HepG2 (cell line): ENCODE results near the gene SLC35B2. TPM values are rescaled to one million over a fixed set of nuclear protein-coding genes. Genes with fewer than 3 reads are reported as not detected.

ENCODE experiments used
- ATRX ChIP-seq: sonication (generic); formaldehyde crosslinking; IDR thresholded peaks from 2 replicates; pipeline ENCODE4 v1.4.0; 2020; ENCODE audit warnings: missing genetic modification reagents, borderline replicate concordance
- BRF2 ChIP-seq: sonication (generic); formaldehyde crosslinking; IDR thresholded peaks from 2 replicates; pipeline ENCODE4 v1.8.1; 2022; ENCODE audit warnings: mild to moderate bottlenecking, missing genetic modification reagents
- CBX5 ChIP-seq: sonication (generic); formaldehyde crosslinking; IDR thresholded peaks from 2 replicates; pipeline ENCODE4 v1.4.0; 2020; ENCODE audit warnings: missing genetic modification reagents, borderline replicate concordance
- DZIP1 ChIP-seq: sonication (generic); formaldehyde crosslinking; IDR thresholded peaks from 2 replicates; pipeline ENCODE4 v1.5.0; 2020; ENCODE audit warnings: mild to moderate bottlenecking, missing genetic modification reagents
- FOXM1 ChIP-seq: sonication (generic); formaldehyde crosslinking; IDR thresholded peaks from 2 replicates; pipeline ENCODE4 v1.5.0; 2020; ENCODE audit warnings: missing genetic modification reagents
- HINFP ChIP-seq: sonication (generic); formaldehyde crosslinking; IDR thresholded peaks from 2 replicates; pipeline ENCODE4 v1.4.0; 2020; ENCODE audit warnings: low read depth, mild to moderate bottlenecking, missing genetic modification reagents
- HOXA3 ChIP-seq: sonication (generic); formaldehyde crosslinking; IDR thresholded peaks from 2 replicates; pipeline ENCODE4 v1.5.0; 2020; ENCODE audit warnings: missing genetic modification reagents
- HOXA7 ChIP-seq: sonication (generic); formaldehyde crosslinking; IDR thresholded peaks from 2 replicates; pipeline ENCODE4 v1.8.1; 2022; ENCODE audit warnings: mild to moderate bottlenecking, missing genetic modification reagents, moderate library complexity
- NFAT5 ChIP-seq: sonication (generic); formaldehyde crosslinking; IDR thresholded peaks from 2 replicates; pipeline ENCODE4 v1.4.0; 2020; ENCODE audit warnings: missing genetic modification reagents
- NFKBIZ ChIP-seq: IDR thresholded peaks from 2 replicates; pipeline ENCODE4 v1.6.1; 2018; ENCODE audit warnings: missing genetic modification reagents, missing compliant biosample characterization
- POGZ ChIP-seq: sonication (generic); formaldehyde crosslinking; IDR thresholded peaks from 2 replicates; pipeline ENCODE4 v1.4.0; 2020; ENCODE audit warnings: mild to moderate bottlenecking, missing genetic modification reagents
- RELA ChIP-seq: sonication (generic); formaldehyde crosslinking; IDR thresholded peaks from 2 replicates; pipeline ENCODE4 v1.4.0; 2020; ENCODE audit warnings: missing genetic modification reagents
- TMF1 ChIP-seq: sonication (generic); formaldehyde crosslinking; IDR thresholded peaks from 2 replicates; pipeline ENCODE4 v1.8.1; 2022; ENCODE audit warnings: low read depth, missing genetic modification reagents
- ZNF101 ChIP-seq: sonication (generic); formaldehyde crosslinking; IDR thresholded peaks from 2 replicates; pipeline ENCODE4 v1.4.0; 2020; ENCODE audit warnings: mild to moderate bottlenecking, low read depth, missing genetic modification reagents, borderline replicate concordance
- ZNF180 ChIP-seq: sonication (generic); formaldehyde crosslinking; IDR thresholded peaks from 2 replicates; pipeline ENCODE4 v1.4.0; 2020; ENCODE audit warnings: low read depth, missing genetic modification reagents, borderline replicate concordance
- ZNF251 ChIP-seq: sonication (generic); formaldehyde crosslinking; IDR thresholded peaks from 2 replicates; pipeline ENCODE4 v1.9.0; 2021; ENCODE audit warnings: mild to moderate bottlenecking, missing genetic modification reagents
- ZNF326 ChIP-seq: sonication (generic); formaldehyde crosslinking; IDR thresholded peaks from 2 replicates; pipeline ENCODE4 v1.4.0; 2020; ENCODE audit warnings: missing genetic modification reagents, borderline replicate concordance
- ZNF598 ChIP-seq: sonication (generic); formaldehyde crosslinking; IDR thresholded peaks from 2 replicates; pipeline ENCODE4 v1.5.1; 2020; ENCODE audit warnings: mild to moderate bottlenecking, missing genetic modification reagents, borderline replicate concordance
- ZNF713 ChIP-seq: sonication (generic); formaldehyde crosslinking; IDR thresholded peaks from 2 replicates; pipeline ENCODE4 v1.4.0; 2020; ENCODE audit warnings: mild to moderate bottlenecking, missing genetic modification reagents
- ZNF775 ChIP-seq: sonication (generic); formaldehyde crosslinking; IDR thresholded peaks from 2 replicates; pipeline ENCODE4 v1.4.0; 2020; ENCODE audit warnings: missing genetic modification reagents, mild to moderate bottlenecking, moderate library complexity, borderline replicate concordance
- polyA plus RNA-seq, 8 experiments: library from polyadenylated mRNA; depleted of rRNA in 3 of 8; stranded (reverse) in 7 of 8; unstranded in 1 of 8; fragments of >200 nt; fragmentation: Illumina TruSeq in 4 of 8; extraction: Trizol in 4 of 8; gene quantifications; 2 replicates each; pipeline versions ENCODE4 v1.2.1 to v1.2.3, GENCODE V29; 2011 to 2016; ENCODE audit warnings: low read depth in 4 of 8, missing spikeins in 1 of 8, mixed read lengths in 1 of 8; ENCODE audit not compliant: insufficient read depth in 1 of 8
- total RNA-seq, 5 experiments: library from RNA; depleted of rRNA; stranded (reverse); fragments of >200 nt; fragmentation: Illumina TruSeq; extraction: Trizol; gene quantifications; 2 replicates each; pipeline ENCODE4 v1.2.3, GENCODE V29; 2016; ENCODE audit warnings: low read depth in 1 of 5

Gene SLC35B2
- total and polyA plus RNA-seq, 2 of the 13 experiments (the other 11 are each of a cell fraction or from before 2014, with no cell fraction given), result 61.1 to 148 TPM

- TF ChIP-seq NFAT5 (no peak), RELA (CRISPR knock-in tag) (no peak), ZNF326 (CRISPR knock-in tag) (no peak), CBX5 (no peak), NFKBIZ (CRISPR knock-in tag) (no peak), HOXA7 (no peak), ZNF598 (CRISPR knock-in tag) (peak; percentile 88; the same call in 1 of the 2 replicates), ATRX (0 out of 2 replicates have a peak, but pooled peaks have one; percentile 16), ZNF251 (CRISPR knock-in tag) (no peak; the same call in 1 of the 2 replicates), HOXA3 (CRISPR knock-in tag) (peak; percentile 32; the same call in 1 of the 2 replicates), TMF1 (CRISPR knock-in tag) (no peak), HINFP (CRISPR knock-in tag) (no peak; the same call in 1 of the 2 replicates), BRF2 (CRISPR knock-in tag) (peak; percentile 67; the same call in 1 of the 2 replicates), POGZ (CRISPR knock-in tag) (no peak), ZNF101 (no peak), ZNF713 (CRISPR knock-in tag) (no peak), DZIP1 (CRISPR knock-in tag) (no peak), ZNF775 (CRISPR knock-in tag) (no peak; the same call in 1 of the 2 replicates), ZNF180 (no peak), FOXM1 (no peak)
These were observed 19.4 kb downstream of the SLC35B2 start (continued) for GRCh38 chr6:44237813-44238433.
